ENCODE data around the gene ABHD8.
"Not testable (repeated sequence)": the region's sequence is repeated elsewhere in the genome, so short reads cannot be mapped to it uniquely, and the experiment has no call there.

The ABHD8 gene

DNA sequence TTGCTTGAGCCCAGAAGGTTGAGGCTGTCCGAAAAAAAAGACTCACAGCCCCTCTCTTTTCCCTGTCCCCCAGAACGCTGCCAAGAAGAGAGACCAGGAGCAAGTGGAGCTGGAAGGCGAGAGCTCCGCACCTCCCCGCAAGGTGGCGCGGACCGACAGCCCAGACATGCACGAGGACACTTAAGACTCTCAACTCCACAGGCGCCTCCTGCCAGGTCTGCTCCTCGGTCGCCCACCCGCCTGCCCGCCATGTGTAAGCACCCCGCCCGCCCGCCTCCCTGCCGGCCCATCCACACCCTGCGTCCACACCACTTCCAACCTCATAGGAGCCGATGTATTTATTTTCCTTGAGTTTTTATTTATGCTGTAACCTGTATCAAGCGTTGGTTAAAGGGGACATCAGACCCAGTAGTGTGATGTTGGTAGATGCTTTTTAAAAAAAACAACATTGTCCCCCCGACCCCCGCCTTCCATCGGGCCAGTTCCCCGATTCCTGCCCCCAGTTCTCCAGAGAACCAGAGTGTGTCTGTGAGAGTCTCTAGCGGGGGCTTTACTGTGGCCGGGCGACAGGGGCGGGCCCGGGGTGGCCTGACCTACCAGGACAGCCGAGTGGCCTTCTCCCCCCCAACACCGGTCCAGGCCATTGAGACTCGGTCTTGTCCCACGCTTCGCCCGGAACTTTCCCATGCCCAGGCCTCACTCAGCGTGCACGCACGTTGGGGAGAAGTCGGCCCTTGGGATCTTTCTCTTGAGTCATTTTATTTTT lies 16.4 kb upstream of the ABHD8 start:
- no peak for DNase-seq

DNA sequence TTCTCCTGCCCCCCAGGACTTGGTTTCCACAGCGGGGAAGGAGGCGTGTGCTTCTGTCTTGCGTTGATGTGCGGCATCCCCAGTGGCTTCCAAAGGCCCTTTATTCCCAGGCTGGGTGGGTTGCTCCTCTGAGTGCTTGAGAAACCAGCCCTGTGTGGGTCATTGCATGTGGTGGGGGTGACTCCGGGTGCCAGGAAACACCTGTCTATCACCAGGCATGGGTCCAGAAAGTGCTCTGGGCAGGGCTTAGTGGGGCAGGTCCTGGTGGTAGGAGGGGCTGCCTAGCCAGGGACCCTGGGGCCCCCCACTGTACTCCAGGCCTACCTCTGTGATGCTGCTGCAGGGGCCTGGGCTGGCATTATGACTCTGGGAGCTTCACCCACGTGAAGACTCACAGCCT lies 15.7 kb upstream of the ABHD8 start:
- no peak for DNase-seq

DNA sequence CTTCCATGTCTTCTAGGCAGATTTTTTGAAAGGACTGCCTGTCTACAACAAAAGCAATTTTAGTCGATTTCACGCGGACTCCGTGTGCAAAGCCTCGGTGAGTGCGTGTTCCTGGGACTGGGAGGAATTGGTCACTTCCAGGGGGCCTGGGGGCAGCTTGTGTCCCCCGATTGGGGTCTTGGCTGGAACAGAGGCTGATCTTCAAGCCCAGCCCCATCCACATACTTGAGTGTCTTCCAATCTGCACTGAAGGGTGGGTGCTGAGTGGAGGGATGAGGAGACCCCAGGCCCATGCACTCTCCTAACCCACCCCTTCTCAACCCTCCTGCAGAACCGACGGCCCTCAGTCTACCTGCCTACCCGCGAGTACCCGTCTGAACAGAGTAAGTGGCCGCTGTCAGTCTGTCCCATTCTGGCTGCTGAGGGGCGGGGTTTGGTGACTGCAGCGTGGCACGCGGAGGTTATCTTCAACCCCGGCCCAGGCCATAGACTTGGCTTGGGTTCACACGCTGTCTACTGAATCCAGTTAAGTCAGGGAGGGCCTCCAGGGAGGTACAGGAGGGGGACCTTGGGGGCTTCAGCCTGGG lies 10.9 kb upstream of the ABHD8 start:
- DNase-seq: no peak

DNA sequence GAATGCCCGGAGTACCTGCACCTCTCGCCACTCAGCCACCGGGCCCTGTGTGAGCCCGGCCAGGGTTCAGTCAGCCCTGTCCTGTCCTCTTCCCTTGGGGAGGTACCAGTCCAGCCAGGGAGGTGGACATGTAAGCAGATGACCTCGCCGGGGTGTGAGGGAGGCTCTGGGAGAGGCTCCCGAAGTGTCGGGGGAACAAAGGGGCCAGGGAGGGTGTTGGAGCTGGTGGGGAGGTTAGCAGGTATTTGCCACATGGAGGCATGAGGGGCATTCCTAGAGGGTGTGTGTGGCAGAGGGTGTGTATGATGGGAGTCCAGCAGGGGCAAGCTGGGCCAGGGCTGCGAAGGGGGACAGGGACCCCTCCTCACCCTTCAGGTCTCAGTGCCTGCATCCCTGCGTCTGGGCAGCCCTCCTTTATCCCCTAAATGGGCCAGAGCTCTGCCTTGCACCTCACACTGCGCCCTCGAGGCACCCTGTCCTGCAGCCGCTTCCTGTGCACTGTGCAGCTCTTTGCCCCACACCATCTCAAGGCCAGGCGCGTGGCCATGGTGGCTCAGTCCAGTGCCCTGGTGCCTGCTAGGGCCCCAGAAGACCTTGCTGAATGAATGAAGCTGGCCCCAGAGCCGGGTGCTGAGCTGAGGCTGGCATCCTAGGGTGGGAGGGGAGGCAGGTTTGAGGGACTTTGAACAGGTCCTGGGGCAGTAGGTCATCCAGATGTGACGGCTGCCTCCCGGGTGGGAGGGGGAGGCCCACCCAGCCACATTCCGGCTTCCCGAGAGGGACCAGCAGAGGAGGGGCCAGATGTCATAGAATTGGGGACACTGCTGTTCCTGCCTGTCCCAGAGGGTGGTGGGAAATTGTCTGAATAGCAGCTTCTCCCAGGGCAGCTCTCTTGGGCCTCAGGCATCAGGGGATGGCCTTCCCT lies 9.2 kb upstream of the ABHD8 start:
- DNase-seq: no peak

DNA sequence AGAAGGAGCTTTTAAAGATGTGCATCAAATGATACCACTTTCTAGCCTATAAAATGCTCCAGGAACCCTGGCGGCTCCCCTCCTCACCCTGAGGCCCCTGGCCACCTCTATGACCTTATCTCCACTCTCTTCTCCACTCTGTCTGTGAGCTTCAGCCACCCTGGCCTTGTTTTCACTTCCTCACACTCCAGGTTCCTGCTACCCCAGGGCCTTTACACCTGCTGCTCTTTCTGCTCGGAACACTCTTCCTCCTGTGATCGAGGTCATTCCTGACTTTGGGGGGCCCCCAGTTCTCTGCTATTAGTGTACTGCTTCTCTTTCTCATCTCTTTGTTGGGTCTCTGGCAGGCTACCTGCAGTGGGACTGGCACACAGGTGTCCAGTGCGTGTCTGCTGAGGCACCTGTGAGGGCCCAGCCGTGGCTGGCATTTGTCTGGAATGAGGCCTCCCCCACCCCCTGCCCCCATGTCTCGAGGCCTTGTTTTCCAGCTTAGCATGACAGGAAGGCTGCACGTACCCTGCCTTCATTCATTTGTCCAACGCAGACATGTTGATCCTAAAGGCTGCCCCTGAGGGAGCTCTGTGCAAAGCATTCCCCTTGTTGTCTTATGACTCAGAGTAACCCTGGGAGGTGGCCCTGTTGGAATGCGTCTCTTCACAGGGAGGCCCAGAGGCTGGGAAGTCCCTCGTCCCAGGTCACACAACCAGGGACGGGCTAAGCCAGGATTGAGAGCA lies 8.4 kb upstream of the ABHD8 start:
- no peak for DNase-seq

DNA sequence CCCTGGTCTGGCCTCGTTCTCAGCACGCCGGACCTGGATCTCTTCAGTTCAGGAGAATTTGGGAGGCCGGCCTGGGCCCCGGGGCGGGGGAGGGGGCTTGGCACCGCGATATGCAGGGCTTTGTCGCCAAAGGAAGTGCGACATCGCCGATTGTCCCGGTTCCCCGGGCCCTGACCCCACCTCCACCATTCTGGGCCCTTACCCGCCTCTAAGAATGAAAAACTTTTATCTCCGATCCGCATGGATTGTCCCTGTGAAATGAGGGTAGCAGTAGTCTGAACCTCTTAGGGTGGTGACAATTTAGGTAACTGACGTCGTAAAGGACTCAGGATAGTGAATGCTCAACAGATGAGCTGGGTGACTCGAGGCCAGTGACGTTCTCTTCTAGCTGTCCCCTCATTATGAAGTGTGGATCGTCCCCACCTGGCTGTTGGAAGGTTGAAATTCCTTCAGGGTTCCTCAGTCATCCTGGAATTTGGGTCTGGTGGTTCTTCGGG lies 6.8 kb upstream of the ABHD8 start:
- no peak for DNase-seq

DNA sequence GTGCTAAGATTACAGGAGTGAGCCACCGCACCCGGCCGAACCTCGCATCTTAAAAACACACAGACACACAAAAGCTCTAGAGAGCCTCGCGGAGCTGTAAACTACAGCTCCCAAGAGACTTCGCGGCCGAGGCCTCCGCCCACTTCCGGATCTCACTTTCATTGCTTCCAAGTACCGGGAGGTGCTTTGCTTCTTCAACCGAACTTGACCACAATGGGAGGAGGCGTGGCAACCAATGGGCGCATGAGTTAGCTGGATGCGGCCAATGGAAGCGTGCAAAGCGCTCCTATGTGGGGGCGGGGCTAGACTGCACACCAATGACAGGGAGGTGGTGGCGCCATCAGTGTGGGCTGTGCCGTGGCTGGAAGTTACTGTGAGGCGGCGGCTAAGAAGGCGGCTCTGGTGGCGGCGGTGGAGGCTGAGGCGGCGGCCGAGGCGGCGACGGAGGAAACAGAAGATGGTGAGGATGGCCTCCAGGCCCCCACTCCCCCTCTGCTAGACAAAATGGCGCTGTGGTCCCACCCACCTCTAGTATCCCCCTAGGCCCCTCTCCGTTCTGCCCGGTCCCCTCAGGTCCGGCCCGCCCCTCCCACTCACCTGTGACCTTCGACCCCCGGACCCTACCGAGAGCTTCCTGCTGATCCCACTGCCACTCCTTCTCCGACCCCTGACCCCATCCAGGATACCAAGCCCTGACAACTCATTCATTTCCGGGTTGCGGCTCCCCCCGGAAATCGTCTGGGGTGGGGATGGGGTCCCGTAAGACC lies 6.2 kb upstream of the ABHD8 start, which contains the start of gene DDA1:
DDA1 (plus strand) TSS at position 366 of the 767 bp plus-strand sequence; CDS start at position 458, 92 bp downstream.
- DNase-seq: peak; percentile 97 to 99

DNA sequence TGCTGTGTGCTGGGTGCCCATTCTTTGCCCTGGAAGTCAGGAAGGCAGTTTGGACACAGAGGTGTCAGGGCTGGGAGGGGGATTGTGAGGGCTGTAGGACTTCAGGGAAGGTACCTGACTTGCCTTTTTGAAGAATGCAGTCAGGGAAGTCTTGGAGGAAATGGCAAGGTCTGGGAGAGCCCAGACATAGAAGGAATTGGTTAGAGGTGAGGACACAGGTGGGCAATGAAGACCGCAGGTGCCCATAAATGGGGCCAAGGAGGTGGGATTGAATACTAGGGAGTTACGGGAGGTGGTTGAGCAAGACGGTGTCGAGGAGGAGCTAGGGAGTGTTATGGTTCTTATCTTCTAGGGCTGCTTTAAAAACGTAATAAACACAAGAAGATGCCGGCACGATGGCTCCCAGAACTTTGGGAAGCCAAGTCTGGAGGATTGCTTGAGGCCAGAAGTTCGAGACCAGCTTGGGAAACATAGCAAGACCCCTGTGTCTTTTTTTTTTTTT lies 4.7 kb upstream of the ABHD8 start:
- no peak for DNase-seq

DNA sequence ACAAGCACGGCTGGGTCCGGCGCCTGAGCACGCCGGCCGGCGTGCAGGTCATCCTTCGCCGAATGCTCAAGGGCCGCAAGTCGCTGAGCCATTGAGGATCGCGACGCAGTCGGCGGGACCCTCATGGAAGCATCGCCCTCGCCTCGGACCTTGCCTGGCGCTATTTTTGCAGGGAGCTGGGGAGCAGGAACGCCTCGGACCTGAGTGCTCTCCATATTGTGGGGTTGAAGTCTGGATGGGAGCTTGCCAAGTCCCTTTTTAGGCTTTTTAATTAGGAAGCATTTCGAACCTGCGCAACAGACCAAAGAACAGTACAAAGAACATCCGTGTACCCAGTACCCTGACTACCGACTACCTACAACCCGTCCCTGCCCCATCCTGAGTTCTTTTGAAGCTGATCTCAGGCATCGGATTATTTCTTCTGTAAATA lies 3.1 kb upstream of the ABHD8 start:
- no peak for DNase-seq

DNA sequence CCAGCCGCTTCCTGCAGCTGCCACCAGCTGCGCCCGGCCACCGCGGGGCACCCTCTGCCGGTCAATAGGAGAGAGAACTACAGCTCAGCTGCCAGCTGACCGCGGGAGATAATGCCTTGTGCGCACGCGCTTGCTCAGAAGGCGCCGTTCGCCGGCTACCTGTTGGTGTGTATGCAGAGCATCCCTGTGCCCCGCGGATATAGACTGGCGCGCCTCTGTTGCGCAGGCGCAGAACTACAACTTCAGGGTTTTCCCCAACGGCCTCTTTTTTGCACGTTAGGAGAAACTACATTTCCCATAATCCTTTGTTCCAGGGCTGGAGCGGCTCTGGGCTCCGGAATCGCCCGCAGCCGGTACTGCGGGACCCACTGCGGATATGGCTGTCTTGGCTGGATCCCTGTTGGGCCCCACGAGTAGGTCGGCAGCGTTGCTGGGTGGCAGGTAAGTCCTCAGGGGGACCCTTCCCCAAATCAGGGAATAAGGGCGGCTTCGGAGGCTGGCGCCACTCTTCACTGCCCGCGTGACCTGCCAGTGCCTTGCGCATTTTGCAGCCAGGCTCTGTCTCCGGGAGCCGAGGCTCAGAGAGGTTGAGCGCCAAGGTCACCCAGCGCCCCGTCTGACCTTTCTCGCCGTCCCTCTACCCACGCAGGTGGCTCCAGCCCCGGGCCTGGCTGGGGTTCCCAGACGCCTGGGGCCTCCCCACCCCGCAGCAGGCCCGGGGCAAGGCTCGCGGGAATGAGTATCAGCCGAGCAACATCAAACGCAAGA lies 2.5 kb upstream of the ABHD8 start, which contains the start of gene MRPL34:
MRPL34 (plus strand) TSS at position 356 of the 768 bp plus-strand sequence; CDS start at position 377, 21 bp downstream.
- peak; percentile 96 to 97 for DNase-seq

DNA sequence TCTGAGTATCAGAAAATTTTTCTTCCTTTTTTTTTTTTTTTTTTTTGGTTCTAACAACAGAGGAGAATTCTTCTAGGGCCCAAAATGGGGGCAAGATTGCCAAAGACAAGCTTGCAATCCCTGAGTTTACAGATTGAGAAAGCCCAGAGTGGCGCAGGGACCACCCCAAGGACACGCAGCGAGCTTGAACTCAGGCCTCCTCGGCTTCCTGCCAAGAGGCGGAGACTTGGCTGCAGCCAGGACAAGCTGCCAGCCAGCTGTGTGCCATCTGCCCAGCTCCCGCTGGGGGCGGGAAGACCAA lies 1.9 kb upstream of the ABHD8 start:
- DNase-seq: no peak

DNA sequence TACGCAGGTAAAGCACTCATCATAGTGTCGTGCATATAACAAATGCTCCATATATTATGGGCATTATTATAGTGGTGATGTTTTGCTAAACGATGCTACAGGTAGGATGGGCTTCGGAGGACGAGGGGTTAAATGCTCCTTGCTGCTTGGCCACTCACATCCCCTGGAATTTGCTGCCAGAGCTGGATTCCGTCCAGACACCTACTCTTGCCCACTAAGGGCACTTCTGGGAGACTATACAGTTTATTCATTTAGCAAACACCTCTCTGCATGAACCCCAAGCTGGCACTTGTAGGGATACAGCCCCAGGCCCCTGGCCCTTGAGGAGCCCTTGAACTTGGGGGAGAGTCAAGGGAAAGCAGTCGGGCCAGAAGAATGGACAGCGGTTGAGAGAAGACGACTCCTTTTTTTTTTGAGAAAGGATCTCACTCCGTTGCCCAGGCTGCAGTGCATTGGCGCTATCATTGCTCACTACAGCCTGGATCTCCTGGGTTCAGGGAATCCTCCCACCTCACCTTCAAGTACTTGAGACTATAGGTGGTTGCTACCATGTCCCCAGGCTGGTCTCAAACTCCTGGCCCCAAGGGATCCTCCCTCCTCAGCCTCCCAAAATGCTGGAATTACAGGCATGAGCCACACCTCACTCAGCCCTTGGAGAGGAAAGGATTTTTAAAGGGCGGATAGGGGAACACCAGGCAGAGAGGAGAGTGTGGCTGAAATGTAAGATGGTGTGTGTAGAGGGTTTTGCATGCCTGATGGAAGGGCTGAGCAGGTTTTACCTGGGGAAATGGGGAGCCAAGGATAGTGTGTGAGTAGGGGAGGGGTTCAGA lies 1.4 kb upstream of the ABHD8 start:
- DNase-seq: no peak

DNA sequence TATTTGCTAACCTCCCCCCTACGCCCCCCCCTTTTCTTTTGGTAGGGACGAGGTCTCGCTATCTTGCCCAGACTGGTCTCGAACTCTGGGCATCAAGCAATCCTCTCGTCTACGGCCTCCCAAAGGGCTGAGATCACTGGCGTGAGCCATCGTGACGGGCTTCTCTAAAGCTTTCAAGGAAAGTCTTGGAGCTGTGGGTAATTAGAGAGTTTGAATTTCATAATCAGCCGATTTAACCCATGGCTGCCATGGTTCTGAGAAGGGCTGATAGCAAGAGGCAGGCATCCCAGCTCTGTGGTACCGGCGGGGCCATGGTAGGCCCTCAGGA lies 679 bp upstream of the ABHD8 start:
- DNase-seq: no peak

DNA sequence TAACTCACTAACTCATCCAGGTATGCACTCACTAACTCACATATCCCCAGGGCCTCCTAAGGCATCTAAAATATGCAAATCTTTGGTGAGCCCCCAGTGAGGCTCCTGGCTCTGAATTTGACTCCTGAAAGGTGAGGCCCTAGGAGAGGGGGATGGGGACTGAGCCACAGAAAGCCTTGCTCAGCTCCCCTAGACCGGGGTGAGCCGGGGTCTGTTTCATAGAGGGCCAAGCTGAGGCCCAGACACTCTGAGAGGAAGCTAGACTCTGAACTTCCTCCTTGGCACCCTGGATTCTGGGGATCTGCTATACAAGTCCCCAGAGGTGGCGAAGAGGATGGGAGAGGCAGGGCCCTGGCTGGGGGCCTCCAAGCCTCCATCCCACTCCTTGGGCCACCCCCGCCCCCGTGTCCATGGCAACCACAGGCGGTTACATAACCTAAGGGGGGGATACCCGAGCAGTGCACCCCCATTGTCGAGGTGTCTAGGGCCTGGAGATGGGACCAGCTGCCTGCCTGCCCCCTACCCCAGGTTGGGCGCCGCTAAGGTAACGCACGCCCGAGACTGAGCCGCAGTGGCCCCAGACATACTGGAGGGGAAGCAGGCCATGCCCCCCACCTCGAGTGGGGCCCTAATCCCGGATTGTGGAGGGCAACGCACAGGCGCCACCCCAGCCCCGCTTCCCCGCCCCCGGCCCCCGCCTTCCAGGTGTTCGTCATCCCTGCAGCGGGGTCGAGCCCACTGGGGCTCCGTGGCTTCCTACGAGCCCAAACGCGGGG lies 646 bp downstream of the ABHD8 start:
- peak; percentile 80 to 82 for DNase-seq

DNA sequence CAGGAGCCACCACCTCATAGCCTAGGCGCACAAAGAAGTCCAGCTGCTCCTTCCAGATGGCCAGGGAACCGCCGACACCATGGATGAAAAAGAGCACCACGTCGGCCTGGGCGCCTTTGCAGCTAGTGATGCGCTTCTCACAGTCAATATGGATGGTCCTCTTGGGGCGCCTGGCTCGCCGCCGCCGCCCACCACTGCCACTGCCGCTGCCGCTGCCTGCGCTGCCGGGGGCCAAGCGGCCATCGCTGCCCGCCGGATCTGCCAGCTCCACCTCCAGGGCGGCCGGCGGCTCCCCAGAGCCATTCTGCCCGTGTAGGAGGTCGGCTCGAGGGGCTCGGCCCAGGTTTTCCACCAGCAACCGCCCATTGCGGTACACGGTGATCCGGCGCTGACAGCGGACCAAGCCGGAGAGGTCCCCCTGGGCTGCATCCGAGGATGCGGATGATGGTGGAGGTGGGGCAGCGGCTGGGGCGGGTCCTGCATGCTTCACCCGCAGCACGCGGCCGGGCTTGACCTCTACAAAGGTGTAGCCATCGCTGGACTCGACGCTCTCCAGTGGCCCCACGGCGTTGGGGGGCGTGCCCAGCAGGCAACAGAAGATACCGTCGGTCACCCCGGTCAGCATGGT lies 2.1 kb downstream of the ABHD8 start:
- no peak for DNase-seq

DNA sequence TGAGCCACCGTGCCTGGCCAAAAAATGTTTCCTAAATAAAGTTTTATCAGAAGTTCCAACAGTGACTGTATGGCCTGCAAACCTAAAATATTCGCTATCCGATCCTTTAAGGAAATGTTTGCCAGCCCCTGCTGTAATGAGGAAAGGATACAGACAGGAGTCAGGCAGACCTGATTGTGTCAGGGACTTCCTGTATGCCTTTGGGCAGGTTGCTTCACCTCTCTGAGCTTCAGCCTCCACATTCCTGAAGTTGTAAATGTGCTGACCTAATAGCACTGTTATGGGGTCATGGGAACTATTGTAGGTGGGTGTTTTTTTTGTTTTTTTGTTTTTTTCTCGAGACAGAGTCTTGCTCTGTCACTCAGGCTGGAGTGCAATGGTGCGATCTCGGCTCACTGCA lies 6.2 kb downstream of the ABHD8 start:
- DNase-seq: no peak

DNA sequence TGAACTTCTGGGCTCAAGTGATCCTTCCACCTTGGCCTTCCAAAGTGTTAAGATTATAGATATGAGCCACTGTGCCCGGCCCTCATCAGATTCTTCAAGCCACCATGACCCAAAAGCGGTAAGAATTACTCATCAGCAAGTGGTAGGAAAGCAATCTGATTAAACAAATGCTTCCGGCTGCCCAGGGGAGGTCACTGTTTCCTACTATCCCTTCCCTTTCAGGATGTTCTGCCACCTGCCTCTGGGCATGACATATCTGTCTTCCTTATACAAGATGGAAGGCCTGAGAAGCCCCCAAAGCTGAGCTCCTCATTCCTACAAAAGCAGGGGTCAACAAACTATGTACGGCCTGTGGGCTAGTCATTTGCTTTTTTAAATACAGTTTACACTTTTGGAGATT lies 7.0 kb downstream of the ABHD8 start:
- DNase-seq: no peak

DNA sequence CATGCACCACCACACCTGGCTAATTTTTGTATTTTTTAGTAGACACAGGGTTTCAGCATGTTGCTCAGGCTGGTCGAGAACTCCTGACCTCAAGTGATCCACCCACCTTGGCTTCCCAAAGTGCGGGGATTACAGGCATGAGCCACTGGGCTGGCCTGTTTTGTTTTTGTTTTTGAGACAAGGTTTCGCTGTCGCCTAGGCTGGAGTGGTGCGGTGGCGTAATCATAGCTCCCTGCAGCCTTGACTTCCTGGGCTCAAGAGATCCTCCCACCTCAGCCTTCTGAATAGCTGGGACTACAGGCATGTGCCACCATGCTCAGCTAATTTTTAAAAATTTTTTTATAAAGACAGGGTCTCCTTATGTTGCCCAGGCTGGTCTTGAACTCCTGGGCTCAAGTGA lies 7.7 kb downstream of the ABHD8 start:
- not testable (repeated sequence) for DNase-seq
